IPS-15b (cell line): ENCODE data around the gene APRT.

Experiments used
- H3K27me3 ChIP-seq: one replicate; pipeline ENCODE4 v1.6.1; 2013; ENCODE audit warnings: low read length; ENCODE audit not compliant: control insufficient read depth, insufficient read depth
- H3K36me3 ChIP-seq: one replicate; pipeline ENCODE4 v1.6.1; 2013; ENCODE audit warnings: low read length; ENCODE audit not compliant: control insufficient read depth, insufficient read depth
- H3K4me1 ChIP-seq: one replicate; pipeline ENCODE4 v1.6.1; 2013; ENCODE audit warnings: mild to moderate bottlenecking, low read length; ENCODE audit not compliant: control insufficient read depth, insufficient read depth
- H3K4me3 ChIP-seq: one replicate; pipeline ENCODE4 v1.5.1; 2013; ENCODE audit warnings: low read depth, low read length
- H3K9ac ChIP-seq: one replicate; pipeline ENCODE4 v1.6.1; 2013; ENCODE audit warnings: low read depth, mild to moderate bottlenecking, low read length
- H3K9me3 ChIP-seq: one replicate; pipeline ENCODE4 v1.6.1; 2013; ENCODE audit warnings: mild to moderate bottlenecking, low read length; ENCODE audit not compliant: control insufficient read depth, insufficient read depth

The APRT gene

DNA sequence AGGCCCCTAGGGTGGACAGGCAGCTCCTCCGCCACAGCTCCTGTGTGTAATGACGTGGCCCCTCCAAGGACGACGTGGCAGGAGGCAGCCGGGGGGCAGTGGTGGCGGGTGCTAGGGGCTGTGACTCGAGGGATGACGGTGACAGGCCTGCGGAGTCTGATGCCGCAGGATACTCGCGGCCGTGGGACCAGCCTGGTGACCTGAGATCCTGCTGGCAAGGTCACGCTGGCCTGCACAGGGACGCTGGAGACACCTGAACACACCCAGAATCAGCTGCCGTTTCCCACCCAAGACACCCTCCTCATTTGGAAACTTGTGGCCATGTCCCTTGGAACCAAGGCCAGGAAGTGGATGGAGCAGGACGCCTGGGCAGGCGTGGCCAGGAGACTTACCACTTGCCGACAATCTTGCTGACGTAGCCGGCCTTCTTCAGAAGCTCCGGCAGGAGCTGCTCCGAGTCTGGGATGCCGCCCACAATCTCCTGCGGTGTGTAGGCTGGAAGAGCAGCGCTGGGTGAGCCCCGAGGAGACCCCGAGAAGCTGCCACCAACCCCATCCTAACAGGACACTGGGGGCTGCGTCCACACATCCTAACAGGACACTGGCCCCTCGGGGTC, 29.0 kb upstream of the APRT start:
- Histone ChIP-seq H3K9me3 (no peaks in the 10 kb centered on the region), H3K27me3 (no peaks in the 10 kb centered on the region), H3K36me3 (peaks cover 5% of the 10 kb centered on the region), H3K4me3 (no peak overlapping the region), H3K9ac (no peak overlapping the region), H3K4me1 (no peaks in the 10 kb centered on the region)

GRCh38 chr16:88839745-88840599, 28.2 kb upstream of the APRT start:
- no peaks in the 10 kb centered on the region for H3K4me1 ChIP-seq
- no peak overlapping the region for H3K4me3 ChIP-seq
- no peak overlapping the region for H3K9ac ChIP-seq
- H3K9me3 ChIP-seq = no peaks in the 10 kb centered on the region
- peaks cover 10% of the 10 kb centered on the region for H3K36me3 ChIP-seq
- no peaks in the 10 kb centered on the region for H3K27me3 ChIP-seq

DNA sequence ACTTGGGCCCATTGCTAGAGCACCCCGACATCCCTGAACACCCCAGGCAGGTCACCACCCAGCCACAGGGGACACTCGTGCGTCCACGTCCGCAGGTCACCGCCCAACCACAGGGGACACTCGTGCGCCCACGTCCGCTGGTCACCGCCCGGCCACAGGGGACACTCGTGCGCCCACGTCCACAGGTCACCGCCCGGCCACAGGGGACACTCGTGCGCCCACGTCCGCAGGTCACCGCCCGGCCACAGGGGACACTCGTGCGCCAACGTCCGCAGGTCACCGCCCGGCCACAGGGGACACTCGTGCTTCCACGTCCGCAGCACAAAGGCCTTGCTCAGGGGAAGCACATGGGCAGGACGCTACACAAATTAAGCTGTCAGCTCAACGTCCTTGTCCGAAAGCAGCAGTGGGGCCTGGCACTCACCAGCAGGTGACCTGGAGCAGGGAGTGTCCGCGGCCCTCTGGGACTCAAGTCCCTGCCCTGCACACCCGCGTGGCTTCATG, 27.4 kb upstream of the APRT start:
- H3K9me3 ChIP-seq = no peaks in the 10 kb centered on the region
- no peak overlapping the region for H3K4me3 ChIP-seq
- peaks cover 12% of the 10 kb centered on the region for H3K36me3 ChIP-seq
- no peak overlapping the region for H3K9ac ChIP-seq
- H3K27me3 ChIP-seq = no peaks in the 10 kb centered on the region
- no peaks in the 10 kb centered on the region for H3K4me1 ChIP-seq

- Histone ChIP-seq H3K36me3 (peaks cover 12% of the 10 kb centered on the region), H3K4me3 (no peak overlapping the region)
Observed at GRCh38 chr16:88838566-88838965, 26.8 kb upstream of the APRT start.

DNA sequence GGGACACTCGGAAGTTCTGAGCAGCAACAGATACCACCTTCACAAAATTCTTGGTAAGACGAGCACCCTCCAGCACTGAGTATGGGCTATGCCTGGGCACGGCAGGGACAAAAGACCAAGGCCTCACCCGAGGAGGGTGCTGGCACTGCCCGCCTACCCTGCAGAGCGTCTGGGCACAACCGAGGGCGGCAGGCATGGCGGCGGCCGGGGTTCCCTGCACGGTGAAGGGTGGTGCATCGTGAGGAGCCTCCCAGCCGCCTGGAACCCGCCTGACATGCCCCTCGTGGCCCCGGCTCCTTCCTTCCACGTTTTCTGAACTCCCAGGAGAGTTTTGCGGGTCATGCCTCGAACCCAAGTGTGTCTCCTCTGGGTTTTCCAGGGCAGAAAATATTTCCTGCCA, 26.1 kb upstream of the APRT start:
- peaks cover 12% of the 10 kb centered on the region for H3K36me3 ChIP-seq
- no peaks in the 10 kb centered on the region for H3K9me3 ChIP-seq
- H3K27me3 ChIP-seq = no peaks in the 10 kb centered on the region
- H3K4me3 ChIP-seq = no peak overlapping the region
- H3K9ac ChIP-seq = no peak overlapping the region
- no peaks in the 10 kb centered on the region for H3K4me1 ChIP-seq

More at GRCh38 chr16:88838566-88838965, 26.8 kb upstream of the APRT start:
- Histone ChIP-seq H3K9ac (no peak overlapping the region), H3K9me3 (no peaks in the 10 kb centered on the region), H3K27me3 (no peaks in the 10 kb centered on the region), H3K4me1 (no peaks in the 10 kb centered on the region)

GRCh38 chr16:88836791-88837190, 25.1 kb upstream of the APRT start:
- Histone ChIP-seq H3K9me3 (no peaks in the 10 kb centered on the region), H3K4me1 (no peaks in the 10 kb centered on the region), H3K36me3 (peaks cover 14% of the 10 kb centered on the region), H3K4me3 (no peak overlapping the region), H3K27me3 (no peaks in the 10 kb centered on the region), H3K9ac (no peak overlapping the region)

- H3K4me3 ChIP-seq = no peak overlapping the region
- peaks cover 15% of the 10 kb centered on the region for H3K36me3 ChIP-seq
- no peak overlapping the region for H3K9ac ChIP-seq
- no peaks in the 10 kb centered on the region for H3K9me3 ChIP-seq
- no peaks in the 10 kb centered on the region for H3K27me3 ChIP-seq
- no peaks in the 10 kb centered on the region for H3K4me1 ChIP-seq
Observed at GRCh38 chr16:88835818-88836217, 24.1 kb upstream of the APRT start.

DNA sequence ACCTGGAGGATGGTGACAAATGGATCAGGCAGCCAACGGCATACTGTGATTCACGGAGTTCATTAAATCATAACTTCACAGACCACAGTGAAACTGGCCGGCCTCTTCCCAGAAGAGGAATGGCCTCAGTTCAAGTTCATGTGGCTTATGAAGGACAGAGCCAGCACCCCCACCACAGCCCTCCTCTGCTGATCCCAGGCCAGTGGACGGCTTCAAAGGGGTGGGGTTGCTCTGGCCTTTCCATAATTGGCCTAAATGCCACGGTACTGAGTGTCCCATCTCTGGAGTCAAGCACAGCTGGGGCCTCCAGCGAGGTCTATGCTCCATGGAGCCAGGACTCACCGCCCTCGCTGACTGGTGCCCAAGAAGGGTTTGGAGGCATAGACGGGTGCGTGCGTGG, 23.7 kb upstream of the APRT start:
- H3K9ac ChIP-seq = no peak overlapping the region
- no peaks in the 10 kb centered on the region for H3K9me3 ChIP-seq
- no peaks in the 10 kb centered on the region for H3K4me1 ChIP-seq
- H3K4me3 ChIP-seq = no peak overlapping the region
- peaks cover 13% of the 10 kb centered on the region for H3K36me3 ChIP-seq
- H3K27me3 ChIP-seq = no peaks in the 10 kb centered on the region

DNA sequence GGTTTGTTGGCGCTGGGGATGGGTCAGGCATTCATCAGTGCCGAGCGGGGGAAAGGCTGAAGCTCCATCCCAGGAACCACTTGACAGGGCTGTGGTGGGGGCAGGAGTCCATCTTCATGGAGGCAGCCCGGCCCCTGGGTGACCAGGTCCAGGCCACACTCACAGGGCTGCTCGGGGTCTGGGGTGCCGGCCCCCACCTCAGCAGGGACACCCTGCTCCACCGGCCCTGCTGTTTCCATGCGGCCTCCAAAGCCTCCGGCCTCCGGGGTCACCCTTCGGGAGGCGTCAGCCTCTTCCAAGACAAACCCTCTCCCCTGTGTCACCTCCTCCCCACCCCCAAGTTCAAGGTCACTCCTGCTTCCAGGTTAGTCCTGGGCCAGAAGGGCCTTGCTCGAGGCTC, 22.9 kb upstream of the APRT start:
- Histone ChIP-seq H3K9ac (no peak overlapping the region), H3K4me1 (no peaks in the 10 kb centered on the region), H3K4me3 (no peak overlapping the region), H3K27me3 (no peaks in the 10 kb centered on the region), H3K36me3 (peaks cover 13% of the 10 kb centered on the region), H3K9me3 (no peaks in the 10 kb centered on the region)

DNA sequence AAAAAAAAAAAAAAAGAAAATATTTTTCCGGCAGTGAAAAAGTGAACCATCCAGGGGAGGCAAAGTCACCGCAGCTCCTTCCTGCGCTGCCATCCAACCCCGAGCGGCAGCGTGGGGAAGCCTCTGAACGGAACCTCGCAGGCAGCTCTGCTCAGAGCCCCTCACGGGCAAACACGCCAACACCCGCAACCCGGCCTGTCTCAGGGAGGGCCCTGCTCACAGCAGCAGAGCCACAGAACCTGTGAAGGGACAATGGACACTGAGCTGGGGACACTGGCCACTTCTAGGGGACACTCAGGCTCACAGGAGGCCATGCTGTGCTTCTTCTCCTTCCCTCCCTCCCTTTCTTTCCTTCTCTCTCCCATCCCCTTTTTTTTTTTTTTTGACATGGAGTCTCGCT, 21.4 kb upstream of the APRT start:
- Histone ChIP-seq H3K4me3 (no peak overlapping the region), H3K4me1 (no peaks in the 10 kb centered on the region), H3K36me3 (peaks cover 13% of the 10 kb centered on the region), H3K9ac (no peak overlapping the region), H3K9me3 (no peaks in the 10 kb centered on the region), H3K27me3 (no peaks in the 10 kb centered on the region)

DNA sequence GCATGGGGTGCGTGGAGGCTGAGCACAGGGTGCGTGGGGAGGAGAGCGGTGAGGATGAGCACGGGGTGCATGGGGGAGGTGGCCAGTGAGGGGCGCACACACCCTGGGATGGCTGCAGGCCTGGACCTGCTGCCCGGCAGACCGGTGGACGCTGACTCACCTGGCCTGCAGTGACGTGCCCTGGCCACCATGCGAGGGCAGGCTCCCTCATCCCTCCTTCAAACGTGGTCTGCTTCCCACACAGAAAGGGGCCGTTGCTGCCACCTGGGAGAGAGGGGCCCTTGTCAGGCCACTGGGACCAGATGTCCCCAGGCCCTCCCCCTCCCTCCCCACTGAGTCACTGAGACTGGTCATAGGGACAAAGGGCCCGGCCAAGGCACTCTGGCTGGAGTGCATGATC, 20.1 kb upstream of the APRT start:
- no peak overlapping the region for H3K4me3 ChIP-seq
- H3K9ac ChIP-seq = no peak overlapping the region
- no peaks in the 10 kb centered on the region for H3K27me3 ChIP-seq
- peaks cover 13% of the 10 kb centered on the region for H3K36me3 ChIP-seq
- H3K4me1 ChIP-seq = no peaks in the 10 kb centered on the region
- H3K9me3 ChIP-seq = no peaks in the 10 kb centered on the region

- H3K9ac ChIP-seq = no peak overlapping the region
- no peak overlapping the region for H3K4me3 ChIP-seq
- no peaks in the 10 kb centered on the region for H3K4me1 ChIP-seq
- H3K9me3 ChIP-seq = no peaks in the 10 kb centered on the region
- peaks cover 11% of the 10 kb centered on the region for H3K36me3 ChIP-seq
- H3K27me3 ChIP-seq = no peaks in the 10 kb centered on the region
Observed at GRCh38 chr16:88830783-88831182, 19.1 kb upstream of the APRT start.
